ENCODE data around the gene PAH.

The PAH gene

DNA sequence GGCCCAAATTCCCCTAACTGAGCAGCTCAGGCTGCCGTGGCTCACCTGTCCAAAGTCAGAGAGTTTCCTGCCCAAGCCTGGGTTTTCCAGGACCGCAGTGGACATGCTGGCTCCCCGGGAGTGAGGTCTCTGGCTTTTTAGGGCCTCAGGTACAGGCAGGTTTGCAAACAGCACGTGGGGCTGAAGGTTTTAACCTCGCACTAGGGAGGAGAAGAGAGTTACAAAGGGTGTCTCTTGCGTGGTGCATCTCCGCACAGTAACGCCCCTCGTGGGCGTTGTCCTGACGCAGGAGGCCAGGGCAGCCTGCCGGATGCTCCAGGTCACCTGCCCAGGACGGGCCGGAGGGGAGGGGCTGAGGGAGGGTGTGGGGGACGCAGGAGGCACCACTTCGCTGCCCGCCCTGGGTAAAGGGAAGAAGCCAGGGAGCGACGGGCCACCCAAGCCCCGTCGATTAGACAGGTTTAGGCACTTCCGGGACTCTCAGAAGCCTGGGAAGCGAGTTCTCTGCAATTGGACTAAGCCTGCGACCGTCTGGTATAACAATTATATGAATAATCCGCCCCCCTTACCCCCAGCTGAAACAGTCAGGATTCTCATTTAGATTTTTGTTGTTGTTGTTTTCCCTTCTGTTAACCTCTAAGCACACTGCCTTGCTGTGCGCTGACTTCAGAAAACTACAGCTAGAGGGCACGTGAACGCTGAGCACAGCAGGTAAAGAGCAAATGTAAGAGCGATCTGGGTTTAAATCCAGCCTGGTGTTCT, at the start of gene PAH:
TSS of gene PAH (minus strand) at position 219 of the 762 bp plus-strand sequence. CDS start at position 105, 114 bp downstream.
- no peak for DNase-seq

DNA sequence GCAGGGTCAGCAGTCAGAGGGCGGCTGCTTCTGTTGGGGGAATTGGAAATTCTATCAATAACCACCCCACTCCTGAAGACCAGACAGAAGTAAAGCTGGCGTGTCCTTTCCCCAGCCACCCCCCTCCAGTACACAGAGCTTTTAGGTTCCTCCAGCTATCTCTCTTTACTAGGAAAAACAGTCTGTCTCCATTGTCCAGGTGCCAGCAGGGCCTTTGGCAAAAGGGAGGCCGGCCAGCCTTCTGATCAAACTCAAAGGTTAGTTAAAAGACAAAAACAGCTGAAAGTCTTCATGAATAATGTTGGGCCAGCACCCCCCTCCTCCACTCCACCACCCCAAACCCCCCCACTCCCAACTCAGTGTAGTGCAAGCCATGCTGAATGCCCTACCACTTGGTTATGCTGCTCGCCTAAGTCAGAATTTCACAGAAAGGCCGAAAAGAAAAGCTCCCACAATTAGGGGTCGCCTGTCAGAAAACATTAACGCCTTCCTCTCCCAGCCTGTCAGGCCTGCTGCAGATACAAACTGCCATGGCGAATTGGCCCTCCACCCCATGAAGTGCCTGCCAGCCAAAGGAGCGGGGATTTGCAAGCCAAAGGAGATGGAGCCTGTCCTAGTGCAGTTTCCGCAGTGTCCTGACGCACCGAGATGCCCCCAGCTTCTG, 49.3 kb upstream of the PAH start:
- no peak for DNase-seq

- DNase-seq, result no peak
These were observed 48.5 kb upstream of the PAH start for GRCh38 chr12:102965281-102966155.

DNA sequence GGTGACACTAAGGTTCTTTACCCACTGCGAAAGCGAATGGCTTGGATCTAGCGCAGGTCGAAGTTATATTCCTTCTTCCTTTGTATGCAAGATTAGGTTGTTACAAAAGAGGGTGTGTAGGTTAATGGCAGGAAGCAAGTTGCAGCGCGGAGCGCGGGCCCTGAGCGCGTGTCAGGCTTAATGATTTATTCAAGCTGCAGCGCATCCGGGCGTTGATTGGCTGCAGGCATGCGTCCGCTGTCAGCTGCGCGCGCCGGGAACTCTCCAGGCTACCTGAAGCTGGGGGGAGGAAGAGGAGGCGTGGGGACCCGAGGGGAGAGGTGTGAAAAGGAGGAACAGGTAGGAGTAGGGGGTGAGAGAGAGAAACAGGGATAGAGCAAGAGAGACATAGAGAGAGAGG, 47.8 kb upstream of the PAH start:
- no peak for DNase-seq

DNA sequence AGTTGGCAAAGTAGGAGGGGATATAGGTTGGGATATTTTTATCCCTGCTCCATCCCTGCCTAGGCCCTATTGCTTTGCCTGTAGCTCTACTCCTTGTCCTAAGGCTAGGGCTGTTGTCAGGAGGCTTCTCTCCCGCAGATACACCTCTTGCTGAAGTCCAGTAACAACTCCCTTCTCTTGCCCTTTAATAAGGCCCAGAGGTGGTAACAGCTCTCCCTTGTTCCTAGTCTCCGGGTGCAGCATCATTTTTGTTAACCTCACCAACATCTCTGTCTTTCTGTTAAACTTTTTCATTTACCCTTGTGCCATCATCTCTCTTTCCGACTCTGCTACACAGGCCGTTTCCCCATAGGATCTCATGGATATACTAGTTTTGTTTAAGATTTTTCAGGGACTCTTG, 46.8 kb upstream of the PAH start:
- no peak for DNase-seq

DNA sequence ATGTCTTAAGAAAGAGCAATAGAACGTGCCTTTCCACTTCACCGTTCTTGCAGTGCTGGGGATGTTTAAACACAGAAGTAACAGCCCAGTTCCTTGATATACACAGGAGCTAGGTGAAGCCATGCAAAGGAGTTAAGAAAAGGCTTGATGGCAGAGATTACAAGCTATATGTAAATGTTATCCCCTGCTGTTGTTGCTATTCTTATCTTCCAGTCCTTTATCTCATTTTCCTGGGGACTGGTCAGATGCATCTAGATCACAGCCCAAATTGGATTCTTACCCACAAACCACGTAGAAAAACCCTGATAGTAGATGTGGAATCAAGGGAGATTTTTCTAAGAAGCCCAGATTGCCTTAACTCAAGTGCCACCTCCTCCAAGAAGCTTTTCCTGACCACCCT, 45.9 kb upstream of the PAH start:
- DNase-seq, result no peak

- no peak for DNase-seq
These were observed 45.5 kb upstream of the PAH start for GRCh38 chr12:102962532-102962931.

GRCh38 chr12:102961466-102961855, 44.4 kb upstream of the PAH start:
- DNase-seq, result no peak

DNA sequence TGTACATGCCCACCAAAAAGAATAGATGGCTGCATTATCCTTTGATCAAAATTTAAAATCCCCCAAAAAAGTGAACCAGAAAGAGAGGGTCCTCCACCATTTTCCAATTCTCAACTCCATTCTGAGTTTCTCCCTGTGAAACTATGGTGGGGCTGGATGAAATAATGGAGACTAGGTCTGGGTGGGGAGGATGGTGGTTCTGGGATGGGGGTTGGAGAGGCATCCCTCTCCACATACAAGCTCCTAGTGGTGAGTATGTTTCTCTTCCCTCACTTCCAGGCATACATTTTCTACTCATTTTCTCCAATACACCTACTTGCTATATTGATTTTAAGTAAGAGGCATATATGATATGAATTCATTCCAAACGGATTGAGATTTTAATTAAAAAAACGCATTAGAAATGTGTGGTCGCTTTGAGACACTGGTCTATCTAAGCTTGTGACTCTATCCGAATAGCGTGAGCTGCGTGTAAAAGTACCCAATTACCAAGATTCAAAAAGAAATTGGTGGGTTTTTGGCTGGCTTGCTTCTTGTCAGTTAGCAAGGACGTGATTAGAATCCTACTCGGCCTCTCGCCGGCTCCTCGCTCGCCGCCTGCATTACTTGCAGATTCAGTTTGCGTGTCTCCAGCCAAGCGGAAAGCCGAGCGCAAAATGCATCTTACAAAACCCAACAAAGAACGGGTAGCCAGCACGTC, 43.9 kb upstream of the PAH start:
- no peak for DNase-seq

GRCh38 chr12:102959391-102959790, 42.3 kb upstream of the PAH start:
- DNase-seq, result no peak

- DNase-seq, result no peak
These were observed 41.8 kb upstream of the PAH start for GRCh38 chr12:102958830-102959176.

DNA sequence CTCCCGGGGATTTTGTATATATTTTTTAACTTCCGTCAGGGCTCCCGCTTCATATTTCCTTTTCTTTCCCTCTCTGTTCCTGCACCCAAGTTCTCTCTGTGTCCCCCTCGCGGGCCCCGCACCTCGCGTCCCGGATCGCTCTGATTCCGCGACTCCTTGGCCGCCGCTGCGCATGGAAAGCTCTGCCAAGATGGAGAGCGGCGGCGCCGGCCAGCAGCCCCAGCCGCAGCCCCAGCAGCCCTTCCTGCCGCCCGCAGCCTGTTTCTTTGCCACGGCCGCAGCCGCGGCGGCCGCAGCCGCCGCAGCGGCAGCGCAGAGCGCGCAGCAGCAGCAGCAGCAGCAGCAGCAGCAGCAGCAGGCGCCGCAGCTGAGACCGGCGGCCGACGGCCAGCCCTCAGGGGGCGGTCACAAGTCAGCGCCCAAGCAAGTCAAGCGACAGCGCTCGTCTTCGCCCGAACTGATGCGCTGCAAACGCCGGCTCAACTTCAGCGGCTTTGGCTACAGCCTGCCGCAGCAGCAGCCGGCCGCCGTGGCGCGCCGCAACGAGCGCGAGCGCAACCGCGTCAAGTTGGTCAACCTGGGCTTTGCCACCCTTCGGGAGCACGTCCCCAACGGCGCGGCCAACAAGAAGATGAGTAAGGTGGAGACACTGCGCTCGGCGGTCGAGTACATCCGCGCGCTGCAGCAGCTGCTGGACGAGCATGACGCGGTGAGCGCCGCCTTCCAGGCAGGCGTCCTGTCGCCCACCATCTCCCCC, 41.2 kb upstream of the PAH start:
- DNase-seq, result no peak

- no peak for DNase-seq
These were observed 40.5 kb upstream of the PAH start, which contains the start of gene ASCL1 for GRCh38 chr12:102957339-102958050. TSS of gene ASCL1 (plus strand) at chr12:102957674. CDS start at chr12:102958245, 571 bp downstream.

DNA sequence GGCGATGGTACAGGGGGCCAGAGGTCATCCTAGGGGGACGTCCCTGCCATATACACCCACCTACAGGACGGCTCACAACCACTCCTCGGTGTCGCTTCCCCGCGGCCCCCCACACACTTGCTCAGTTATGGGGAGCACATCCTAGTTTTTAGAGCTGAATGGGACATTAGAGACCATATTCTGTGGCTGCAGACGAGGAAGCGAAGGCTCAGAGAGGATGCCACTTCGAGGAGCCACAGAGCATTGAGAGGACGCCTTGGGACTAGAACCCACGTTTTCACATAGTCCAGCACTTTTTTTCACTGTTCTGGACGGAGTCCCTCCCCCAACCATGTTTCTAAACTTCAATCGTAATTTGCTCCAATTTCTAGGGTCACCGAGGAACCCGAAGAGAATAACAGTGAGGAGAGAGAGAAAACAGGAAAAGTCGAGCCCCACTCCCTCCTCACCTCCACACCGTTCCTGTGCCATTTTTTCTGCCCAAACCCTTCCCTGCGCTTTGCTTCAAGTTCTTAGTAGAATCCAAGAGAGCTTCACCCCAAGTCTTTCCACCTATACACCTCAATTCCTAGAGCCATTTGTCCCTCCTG, 39.8 kb upstream of the PAH start:
- no peak for DNase-seq

DNA sequence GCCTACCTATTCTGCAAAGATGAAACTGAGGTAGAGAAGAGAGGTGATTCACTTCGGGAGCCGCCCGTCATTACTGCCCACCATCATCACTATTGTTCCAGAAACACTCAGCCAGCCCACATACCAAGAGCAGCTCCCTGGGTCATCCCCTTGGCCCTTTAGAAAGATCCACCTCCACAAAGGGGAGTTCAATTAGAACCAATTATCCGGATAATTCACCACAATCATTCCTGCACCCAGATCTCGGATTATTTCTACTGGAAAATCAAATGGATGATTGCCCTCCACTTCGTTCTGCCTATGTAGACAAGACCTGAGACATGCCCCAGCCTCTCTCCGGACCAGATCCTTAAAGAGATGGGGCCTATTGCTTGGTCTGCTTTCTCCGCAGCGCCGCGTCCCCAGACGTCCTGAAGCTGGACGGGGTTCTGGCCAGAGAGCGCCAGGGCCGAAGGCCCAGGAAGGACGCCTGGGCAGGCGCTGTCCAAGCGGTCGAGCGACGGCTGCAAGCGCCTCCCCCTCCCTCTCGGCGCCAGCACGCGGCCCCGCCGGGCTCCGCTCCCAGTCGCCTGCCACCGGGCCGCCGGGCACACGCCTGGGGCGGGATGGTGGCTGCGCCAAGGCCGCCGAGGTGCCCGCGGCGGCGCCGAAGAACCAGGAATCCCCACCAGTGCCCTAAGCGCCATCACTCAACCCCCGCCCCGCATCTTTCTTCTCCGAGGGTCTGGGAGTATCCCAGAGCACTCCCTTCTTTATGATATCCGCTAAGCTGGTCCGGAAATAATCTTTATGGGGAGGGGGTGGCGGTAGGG, 39.1 kb upstream of the PAH start:
- no peak for DNase-seq

- no peak for DNase-seq
These were observed 37.1 kb upstream of the PAH start for GRCh38 chr12:102954134-102954533.

DNA sequence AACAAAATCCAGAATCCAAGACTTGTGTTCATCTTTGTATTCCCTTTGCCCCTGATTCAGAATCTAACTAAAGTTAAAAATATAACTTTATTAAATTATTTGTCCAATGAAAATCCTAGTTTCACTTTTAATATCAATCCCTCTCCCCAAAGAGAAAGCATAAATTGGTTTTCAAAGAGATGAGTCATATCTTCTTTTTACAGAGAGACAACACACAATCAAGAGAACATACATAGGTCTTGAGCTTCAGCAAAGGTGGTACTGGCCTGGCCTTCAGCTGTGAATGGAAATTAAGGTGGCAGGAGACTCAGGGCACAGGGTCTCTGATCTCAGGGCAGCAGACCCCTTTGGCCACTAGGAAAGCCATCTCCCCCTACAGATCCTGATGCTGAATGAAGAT, 36.2 kb upstream of the PAH start:
- DNase-seq, result no peak

GRCh38 chr12:102951841-102952240, 34.8 kb upstream of the PAH start:
- no peak for DNase-seq

DNA sequence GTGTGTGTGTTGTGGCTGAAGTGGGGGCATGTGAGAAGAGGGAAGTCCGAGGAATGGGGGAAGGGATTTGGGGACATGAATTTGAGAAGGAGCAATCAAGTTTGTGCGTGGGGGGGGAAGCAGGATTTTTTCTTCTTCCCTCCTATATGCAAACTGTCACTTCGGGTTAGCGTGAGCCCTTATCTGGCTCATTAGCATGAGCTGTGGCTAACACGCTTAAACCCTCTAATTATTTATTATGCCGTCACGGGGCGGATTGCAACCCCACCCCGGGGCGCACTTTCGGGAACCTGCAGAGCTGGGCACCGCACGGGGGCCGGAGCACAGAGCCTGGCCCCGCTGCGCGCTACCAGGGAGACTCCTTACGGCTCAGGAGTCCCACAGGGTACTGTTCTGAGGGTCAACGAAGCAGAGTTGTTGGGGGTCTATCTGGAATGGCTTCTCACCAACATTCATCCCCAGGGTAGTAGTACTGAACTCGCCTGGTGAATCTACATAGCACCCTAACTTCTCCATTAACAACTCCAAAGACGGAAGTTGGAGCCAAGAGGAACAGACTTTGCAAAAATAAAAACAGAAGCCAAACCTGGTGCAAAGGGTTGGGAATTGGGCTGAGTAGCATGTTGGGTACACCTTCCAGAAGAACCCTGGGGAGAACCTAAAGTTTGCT, 34.0 kb upstream of the PAH start:
- DNase-seq, result no peak
